HTR-8/SVneo (cell line): ENCODE results near the gene GMPPA.

Experiments
- DNase-seq: peaks from one replicate; pipeline ENCODE4 v3.0.0; 2011; ENCODE audit warnings: low spot score, mixed read lengths; ENCODE audit not compliant: insufficient read length
- FAIRE-seq: peaks from 2 replicates; lab custom pipeline; 2011; peaks lifted over from hg19 to GRCh38; lab: Jason Lieb, UNC

GMPPA gene

GRCh38 chr2:219483451-219484342 lies 15.0 kb upstream of the GMPPA start:
- no peak for FAIRE-seq
- DNase-seq: no peak

GRCh38 chr2:219484343-219485200 lies 14.1 kb upstream of the GMPPA start:
- DNase-seq: no peak
- FAIRE-seq: no peak

GRCh38 chr2:219485201-219485580 lies 13.5 kb upstream of the GMPPA start:
- DNase-seq (no peak), FAIRE-seq (no peak)

GRCh38 chr2:219486380-219486959 lies 12.2 kb upstream of the GMPPA start:
- FAIRE-seq (no peak), DNase-seq (no peak)

- DNase-seq: no peak
- FAIRE-seq: no peak
These were observed 10.4 kb upstream of the GMPPA start for GRCh38 chr2:219488149-219488843.

- no peak for DNase-seq
- FAIRE-seq: no peak
These were observed 9.9 kb upstream of the GMPPA start for GRCh38 chr2:219488844-219489194.

- no peak for DNase-seq
- no peak for FAIRE-seq
These were observed 9.4 kb upstream of the GMPPA start for GRCh38 chr2:219489315-219489714.

- FAIRE-seq: no peak
These were observed 8.5 kb upstream of the GMPPA start for GRCh38 chr2:219490186-219490585.

GRCh38 chr2:219490600-219491130 lies 8.0 kb upstream of the GMPPA start:
- no peak for FAIRE-seq

More at GRCh38 chr2:219490186-219490585, 8.5 kb upstream of the GMPPA start:
- no peak for DNase-seq

GRCh38 chr2:219491278-219491963 lies 7.3 kb upstream of the GMPPA start:
- FAIRE-seq: no peak
- no peak for DNase-seq

More at GRCh38 chr2:219490600-219491130, 8.0 kb upstream of the GMPPA start:
- no peak for DNase-seq

GRCh38 chr2:219492575-219492974 lies 6.1 kb upstream of the GMPPA start:
- FAIRE-seq: no peak
- DNase-seq: no peak

- FAIRE-seq (no peak), DNase-seq (no peak)
These were observed 5.6 kb upstream of the GMPPA start for GRCh38 chr2:219493086-219493485.

- FAIRE-seq: no peak
- no peak for DNase-seq
These were observed 3.6 kb upstream of the GMPPA start for GRCh38 chr2:219494952-219495530.

GRCh38 chr2:219495531-219496122 lies 3.1 kb upstream of the GMPPA start:
- FAIRE-seq (no peak), DNase-seq (peak; percentile 64)

- FAIRE-seq (no peak), DNase-seq (no peak)
These were observed 2.4 kb upstream of the GMPPA start for GRCh38 chr2:219496247-219496824.

- DNase-seq (no peak), FAIRE-seq (no peak)
These were observed 1.7 kb upstream of the GMPPA start for GRCh38 chr2:219496825-219497494.

GRCh38 chr2:219497495-219498279 lies 1.0 kb upstream of the GMPPA start:
- DNase-seq (peak; percentile 91), FAIRE-seq (peak; percentile 76)
